ENCODE measurements around the gene PSMF1.

The PSMF1 gene

GRCh38 chr20:1150218-1150617, 31.8 kb downstream of the PSMF1 start:
- peaks cover 67% of the 10 kb centered on the region for H3K36me3 Mint-ChIP-seq (ENCODE audit: low read depth)
- no peak overlapping the region for H3K4me3 Mint-ChIP-seq
- H3K27ac Mint-ChIP-seq, result no peak overlapping the region
- H3K27me3 Mint-ChIP-seq (ENCODE audit: low read depth, poor library complexity), result no peaks in the 10 kb centered on the region
- DNase-seq, result no peak
- no peak for TF ChIP-seq CTCF (IDR thresholded peaks at IDR 0.05)
- no peaks in the 10 kb centered on the region for H3K4me1 Mint-ChIP-seq
- no peaks in the 10 kb centered on the region for H3K9me3 Mint-ChIP-seq

- Mint-ChIP-seq H3K9me3 (no peaks in the 10 kb centered on the region), H3K27me3 (ENCODE audit: low read depth, poor library complexity) (no peaks in the 10 kb centered on the region), H3K4me1 (no peaks in the 10 kb centered on the region), H3K36me3 (ENCODE audit: low read depth) (peaks cover 72% of the 10 kb centered on the region), H3K4me3 (no peak overlapping the region), H3K27ac (no peak overlapping the region)
- no peak for TF ChIP-seq CTCF (IDR thresholded peaks at IDR 0.05)
- no peak for DNase-seq
Observed at GRCh38 chr20:1150968-1151367, 32.6 kb downstream of the PSMF1 start.

GRCh38 chr20:1154226-1154625, 35.8 kb downstream of the PSMF1 start:
- no peaks in the 10 kb centered on the region for H3K9me3 Mint-ChIP-seq

GRCh38 chr20:1154691-1155090, 36.3 kb downstream of the PSMF1 start:
- no peak for TF ChIP-seq CTCF (IDR thresholded peaks at IDR 0.05)
- no peak for DNase-seq
- no peaks in the 10 kb centered on the region for H3K9me3 Mint-ChIP-seq
- no peak overlapping the region for H3K4me3 Mint-ChIP-seq
- H3K36me3 Mint-ChIP-seq (ENCODE audit: low read depth), result peaks cover 73% of the 10 kb centered on the region
- no peaks in the 10 kb centered on the region for H3K4me1 Mint-ChIP-seq
- H3K27me3 Mint-ChIP-seq (ENCODE audit: low read depth, poor library complexity), result no peaks in the 10 kb centered on the region
- no peak overlapping the region for H3K27ac Mint-ChIP-seq

More at GRCh38 chr20:1154226-1154625, 35.8 kb downstream of the PSMF1 start:
- peaks cover 75% of the 10 kb centered on the region for H3K36me3 Mint-ChIP-seq (ENCODE audit: low read depth)
- H3K4me1 Mint-ChIP-seq, result no peaks in the 10 kb centered on the region
- DNase-seq, result no peak
- no peak for TF ChIP-seq CTCF (IDR thresholded peaks at IDR 0.05)
- no peaks in the 10 kb centered on the region for H3K27me3 Mint-ChIP-seq (ENCODE audit: low read depth, poor library complexity)
- no peak overlapping the region for H3K27ac Mint-ChIP-seq
- no peak overlapping the region for H3K4me3 Mint-ChIP-seq

- Mint-ChIP-seq H3K9me3 (no peaks in the 10 kb centered on the region), H3K36me3 (ENCODE audit: low read depth) (peaks cover 75% of the 10 kb centered on the region), H3K27ac (no peak overlapping the region), H3K4me3 (no peak overlapping the region), H3K4me1 (no peaks in the 10 kb centered on the region), H3K27me3 (ENCODE audit: low read depth, poor library complexity) (no peaks in the 10 kb centered on the region)
- TF ChIP-seq CTCF (IDR thresholded peaks at IDR 0.05), result no peak
- DNase-seq, result no peak
Observed at GRCh38 chr20:1155342-1155741, 36.9 kb downstream of the PSMF1 start.

- Mint-ChIP-seq H3K4me1 (no peaks in the 10 kb centered on the region), H3K27ac (no peak overlapping the region), H3K9me3 (no peaks in the 10 kb centered on the region), H3K36me3 (ENCODE audit: low read depth) (peaks cover 65% of the 10 kb centered on the region), H3K27me3 (ENCODE audit: low read depth, poor library complexity) (no peaks in the 10 kb centered on the region), H3K4me3 (no peak overlapping the region)
- no peak for DNase-seq
- no peak for TF ChIP-seq CTCF (IDR thresholded peaks at IDR 0.05)
Observed at GRCh38 chr20:1160496-1160895, 42.1 kb downstream of the PSMF1 start.

All from nephron progenitor cell (in vitro differentiated cells).